Liver (tissue), 3 donors: ENCODE measurements around the gene LPAR2.

Source experiments
- CTCF ChIP-seq: fragments of 150-350 bp; IDR thresholded peaks from 2 replicates; pipeline ENCODE4 v1.5.1; 2017; ENCODE audit warnings: improper control_type of control experiment, low read depth, low read length; ENCODE audit not compliant: missing input control
- EGR1 ChIP-seq, 2 donors: IDR thresholded peaks; 2 replicates each; pipeline ENCODE4 v1.6.1; 2016 to 2018; ENCODE audit warnings: antibody characterized with exemption in 2 of 2, low read depth in 2 of 2
- donor health status: healthy.
- donor health status: healthy.

- TF ChIP-seq CTCF (no peak), EGR1 (IDR thresholded peaks at IDR 0.05; ENCODE audit: low read depth in 2 of 2) (no peak)
Measured at GRCh38 chr19:19631346-19631745, 3.3 kb upstream of the LPAR2 start.
